ENCODE data around the gene SAP30. TPM values are rescaled to one million over a fixed set of nuclear protein-coding genes. Genes with fewer than 3 reads are reported as not detected.

SAP30 gene
- total and polyA plus RNA-seq, 7 donors = 3.5 to 10.7 (median 6.9) TPM

DNA sequence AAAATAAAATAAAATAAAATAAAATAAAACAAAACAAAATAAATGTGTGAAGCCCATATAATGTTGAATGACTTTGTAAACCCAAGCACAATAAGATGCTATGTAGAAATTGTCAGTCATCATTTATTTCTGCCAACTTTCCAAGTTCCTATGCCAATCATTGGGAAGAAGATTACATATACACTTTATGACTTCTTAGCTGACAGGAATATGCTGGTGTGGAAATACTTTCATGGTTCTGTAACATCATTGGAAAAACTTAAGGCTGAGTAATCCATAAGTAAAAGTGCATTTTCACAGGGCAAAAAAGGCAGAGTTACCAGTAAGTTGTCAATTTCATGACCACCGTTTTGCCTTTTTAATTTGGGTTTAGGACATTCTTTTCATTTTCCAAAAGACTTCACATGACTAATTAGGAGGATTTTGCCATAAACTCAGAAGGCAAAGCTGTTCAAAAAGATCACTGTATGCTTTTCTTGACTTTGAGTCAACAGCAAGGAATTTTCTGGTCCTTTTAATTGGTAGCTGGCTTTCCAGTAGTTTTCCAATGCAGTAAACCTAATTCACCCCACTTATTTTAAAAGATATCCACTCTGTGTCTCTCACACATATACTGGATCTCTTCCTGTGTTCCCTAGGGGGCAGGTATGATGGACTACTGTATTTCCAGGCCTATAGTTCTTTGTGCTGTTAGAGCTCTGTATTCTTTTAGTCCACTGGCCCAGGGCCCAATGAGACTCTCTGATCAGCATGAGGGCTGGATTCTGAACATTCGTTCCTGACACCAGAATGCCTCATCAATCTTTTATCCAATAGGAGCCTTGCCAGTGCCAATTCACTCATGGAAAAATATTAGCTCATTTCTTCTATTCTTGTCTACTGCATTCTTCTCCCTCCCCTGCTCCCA is 54.4 kb downstream of the SAP30 start:
- WGBS, 3 donors = 39 to 57% (median 42%) methylated on average over 2 of the region's 2 CpGs
- no peak overlapping the region for H3K27ac ChIP-seq

GRCh38 chr4:173426064-173426463 is 55.3 kb downstream of the SAP30 start:
- 80 to 100% (median 82%) methylated on average over 2 of the region's 2 CpGs for WGBS, 3 donors
- Histone ChIP-seq H3K27me3 (ENCODE audit: insufficient read depth in 3 of 3, low read length in 2 of 3) (no peaks in the 10 kb centered on the region), H3K27ac (no peak overlapping the region), H3K4me3 (no peak overlapping the region), H3K36me3 (ENCODE audit: insufficient read depth in 1 of 2, low read depth in 1 of 2) (no peaks in the 10 kb centered on the region), H3K4me1 (no peaks in the 10 kb centered on the region), H3K9me3 (no peaks in the 10 kb centered on the region)
- ATAC-seq = no peak
- TF ChIP-seq CTCF (IDR thresholded peaks at IDR 0.05) = no peak
- intact Hi-C loops (cut with DNase I) = no loop called here
- no peak for DNase-seq

More for the DNA sequence above, 54.4 kb downstream of the SAP30 start:
- DNase-seq (no peak), ATAC-seq (no peak)
- H3K4me3 ChIP-seq = no peak overlapping the region
- intact Hi-C loops (cut with DNase I) = no loop called here
- no peaks in the 10 kb centered on the region for H3K27me3 ChIP-seq (ENCODE audit: insufficient read depth in 3 of 3, low read length in 2 of 3)
- no peak for TF ChIP-seq CTCF (IDR thresholded peaks at IDR 0.05)
- H3K4me1 ChIP-seq = no peaks in the 10 kb centered on the region
- H3K36me3 ChIP-seq (ENCODE audit: insufficient read depth in 1 of 2, low read depth in 1 of 2) = no peaks in the 10 kb centered on the region
- no peaks in the 10 kb centered on the region for H3K9me3 ChIP-seq

Other genes with a start within 250 kb of the SAP30 start
- 1 to 10 TPM; 1.3 to 3.2 (median 2.1) TPM for gene GALNT7, start 202.1 kb upstream of the SAP30 start, total RNA-seq
- gene GALNT7, start 202.1 kb upstream of the SAP30 start, polyA plus RNA-seq = 1 to 10 TPM in 1 of 3 donors, under 1 TPM in 2; 0.69 to 1.6 (median 0.99) TPM
- 10 to 100 TPM; 14.9 to 27.2 (median 19.6) TPM for gene HMGB2, start 36.6 kb upstream of the SAP30 start, total RNA-seq
- 10 to 100 TPM; 12.3 to 30.2 (median 27.4) TPM for gene HMGB2, start 36.6 kb upstream of the SAP30 start, polyA plus RNA-seq
- gene SCRG1, start 28.2 kb downstream of the SAP30 start, total RNA-seq = under 1 TPM in 1 of 4 donors, not detected in 3; 0.19 TPM
- gene SCRG1, start 28.2 kb downstream of the SAP30 start, polyA plus RNA-seq = under 1 TPM in 2 of 3 donors, not detected in 1; 0.01 to 0.03 TPM
- under 1 TPM in 2 of 4 donors, not detected in 2; 0.34 to 0.54 TPM for gene HAND2, start 159.3 kb downstream of the SAP30 start, total RNA-seq
- under 1 TPM; 0.05 to 0.13 (median 0.12) TPM for gene HAND2, start 159.3 kb downstream of the SAP30 start, polyA plus RNA-seq